Diencephalon (tissue), 1 donor: ENCODE results near the gene PXT1. TPM values are rescaled to one million over a fixed set of nuclear protein-coding genes. Genes with fewer than 3 reads are reported as not detected.

ENCODE experiments used
- small RNA-seq: library from RNA; depleted of rRNA; stranded (forward); fragments of <200 nt; gene quantifications from one replicate; pipeline ENCODE3, GENCODE V24; 2014
- total RNA-seq: library from RNA; depleted of rRNA; stranded (reverse); fragments of >200 nt; gene quantifications from one replicate; pipeline ENCODE4 v1.2.3, GENCODE V29; 2014

Gene PXT1, protein sequence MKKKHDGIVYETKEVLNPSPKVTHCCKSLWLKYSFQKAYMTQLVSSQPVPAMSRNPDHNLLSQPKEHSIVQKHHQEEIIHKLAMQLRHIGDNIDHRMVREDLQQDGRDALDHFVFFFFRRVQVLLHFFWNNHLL
- not detected for total RNA-seq

DNA sequence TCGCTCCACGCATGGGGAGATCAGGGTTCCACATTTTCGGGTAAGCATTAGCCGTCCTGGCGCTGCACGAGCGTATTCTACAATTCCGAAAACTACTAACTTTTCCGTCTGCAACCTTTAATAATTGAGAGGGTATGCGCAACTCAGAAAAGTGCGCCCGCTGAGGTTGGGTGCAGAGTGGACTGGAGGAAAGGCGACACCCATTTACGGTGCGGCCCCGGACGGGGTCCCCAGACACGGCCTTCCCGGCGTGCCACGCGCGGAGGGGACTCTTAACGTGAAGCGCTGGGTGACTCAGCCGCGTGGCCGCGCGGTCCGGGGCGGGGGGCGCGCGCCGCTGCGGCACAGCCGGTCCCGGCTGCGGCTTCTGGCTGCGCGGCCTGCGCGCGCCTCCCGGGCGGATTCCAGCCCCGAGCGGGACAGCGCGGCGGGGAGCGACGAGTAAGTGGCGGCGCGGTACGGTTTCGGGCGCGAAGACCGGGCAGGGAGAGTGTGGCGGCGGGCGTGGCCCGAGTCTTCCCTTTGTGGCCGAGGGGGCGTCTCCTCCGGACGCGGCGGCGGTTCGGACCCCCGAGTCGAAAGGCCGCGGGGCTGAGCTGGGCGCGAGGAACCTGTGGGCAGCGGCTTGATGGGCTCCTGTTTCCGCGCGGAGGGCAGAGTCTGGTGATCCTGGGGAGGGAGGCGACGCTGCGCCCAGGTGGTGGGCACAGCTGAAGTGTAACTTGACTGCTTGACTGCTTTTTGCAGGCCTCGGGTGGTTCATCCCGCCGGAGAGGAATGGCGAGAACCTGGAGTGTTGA is at the start of gene PXT1, which contains the start of gene KCTD20:
PXT1 (minus strand) TSS at position 184 of the 800 bp plus-strand sequence. CDS start 16,772 bp downstream, outside the sequence.
KCTD20 (plus strand) TSS at position 330 of the 800 bp plus-strand sequence. CDS start 27,098 bp downstream, outside the sequence.

DNA sequence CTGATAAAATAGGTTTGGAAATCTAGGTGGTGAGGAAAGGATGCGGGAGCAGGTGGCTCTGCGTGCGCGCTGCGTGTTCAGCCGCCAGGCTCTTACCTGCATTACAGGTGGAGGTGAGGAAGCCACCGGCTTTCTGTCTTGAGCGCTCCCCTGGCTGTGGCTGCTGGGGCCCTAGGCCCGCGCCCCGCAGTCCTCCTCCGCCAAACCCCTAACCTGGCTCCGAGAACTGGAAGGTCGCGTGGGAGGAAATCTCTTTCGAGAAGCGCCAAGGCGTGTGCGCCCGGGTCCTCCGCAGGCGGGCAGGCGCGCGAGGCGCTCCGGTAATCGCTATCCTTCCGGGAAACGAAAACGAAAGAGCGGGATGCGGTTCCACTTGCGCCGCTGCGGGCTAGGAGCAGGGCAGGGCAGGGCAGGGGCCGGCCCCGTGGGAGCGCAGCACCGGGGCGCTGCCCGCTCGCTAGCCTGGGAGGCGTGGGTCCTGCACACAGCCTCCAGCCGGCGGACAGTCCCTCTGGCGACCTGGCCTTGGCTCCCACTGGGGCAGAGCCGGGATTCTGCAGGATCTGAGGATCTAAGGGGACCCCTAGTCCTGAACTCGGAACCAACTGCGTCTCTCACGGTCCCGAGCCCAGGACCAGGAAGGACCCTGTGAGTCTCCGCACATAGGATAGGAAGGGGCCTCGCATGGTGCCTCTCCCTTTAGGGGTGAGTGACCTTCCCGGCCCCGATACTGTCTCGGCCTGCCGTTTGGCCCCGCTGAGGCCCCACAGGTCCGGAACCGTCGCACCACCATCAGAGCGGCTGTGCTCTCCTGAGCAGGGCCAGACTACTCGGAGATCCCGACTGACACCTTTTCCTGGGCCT is 55.0 kb downstream of the PXT1 start, which contains the start of gene ETV7:
ETV7 (minus strand) TSS at position 230 of the 864 bp plus-strand sequence; CDS start at position 102, 128 bp downstream.

Small RNAs within 50 kb of the gene (small RNA-seq; reads per million reads assigned to genes)
- gene RN7SL502P = 0.10 reads per million

Other genes starting within 250 kb of the PXT1 start
- gene BRPF3, start 246.1 kb downstream of the PXT1 start, total RNA-seq = 20.8 TPM
- not detected for gene PNPLA1, start 172.8 kb downstream of the PXT1 start, total RNA-seq
- gene BNIP5, start 106.0 kb downstream of the PXT1 start, total RNA-seq = not detected
- not detected for gene ETV7, start 55.2 kb downstream of the PXT1 start, total RNA-seq
- gene KCTD20, start 146 bp upstream of the PXT1 start, total RNA-seq = 60.9 TPM
- gene STK38, start 104.6 kb upstream of the PXT1 start, total RNA-seq = 14.1 TPM
- gene SRSF3, start 151.5 kb upstream of the PXT1 start, total RNA-seq = 202 TPM
- 5.3 TPM for gene CDKN1A, start 235.9 kb upstream of the PXT1 start, total RNA-seq